Naive B cell (primary cell): Measurements from ENCODE around the gene PEAK3. TPM values are rescaled to one million over a fixed set of nuclear protein-coding genes. Genes with fewer than 3 reads are reported as not detected.

Source experiments
- ATAC-seq, 2 donors: fragments of 150-1000 bp; cut with Tn5 transposase; 2 replicates each; pipeline ENCODE4 v1.10.0; 2021; ENCODE audit warnings: low read depth in 2 of 2, mild to moderate bottlenecking in 2 of 2, moderate library complexity in 2 of 2
- DNase-seq: peaks from one replicate; pipeline ENCODE4 v3.0.0; 2022
- H3K27ac Mint-ChIP-seq, 6 donors: one replicate each; pipeline ENCODE4 v1.8.0; 2020 to 2022; ENCODE audit warnings: mild to moderate bottlenecking in 6 of 6, mixed read lengths in 6 of 6, moderate library complexity in 5 of 6, inconsistent platforms in 2 of 6
- H3K27me3 Mint-ChIP-seq, 3 donors: one replicate each; pipeline ENCODE4 v1.8.0; 2021 to 2022; ENCODE audit warnings: mixed read lengths in 3 of 3, mild to moderate bottlenecking in 1 of 3
- H3K36me3 Mint-ChIP-seq, 2 donors: one replicate each; pipeline ENCODE4 v1.8.0; 2020 to 2022; ENCODE audit warnings: mixed read lengths in 2 of 2, inconsistent platforms in 1 of 2, mild to moderate bottlenecking in 1 of 2
- H3K4me1 Mint-ChIP-seq, 3 donors: one replicate each; pipeline ENCODE4 v1.8.0; 2020 to 2022; ENCODE audit warnings: mixed read lengths in 3 of 3, inconsistent platforms in 1 of 3, mild to moderate bottlenecking in 1 of 3, moderate library complexity in 1 of 3
- H3K4me3 Mint-ChIP-seq, 8 donors: one replicate each; pipeline ENCODE4 v1.8.0; 2020 to 2022; ENCODE audit warnings: mild to moderate bottlenecking in 8 of 8, mixed read lengths in 8 of 8, moderate library complexity in 8 of 8, inconsistent platforms in 2 of 8
- H3K9me3 Mint-ChIP-seq, 7 donors: one replicate each; pipeline ENCODE4 v1.8.0; 2020 to 2022; ENCODE audit warnings: mixed read lengths in 7 of 7, mild to moderate bottlenecking in 5 of 7, inconsistent platforms in 2 of 7, moderate library complexity in 1 of 7
- polyA plus RNA-seq, 6 donors: library from polyadenylated mRNA; unstranded; fragments of 300-500 nt; fragmentation: Illumina TruSeq; gene quantifications; one replicate each; pipeline ENCODE4 v1.2.3, GENCODE V29; 2021; ENCODE audit warnings: low read depth in 6 of 6

The PEAK3 gene
- polyA plus RNA-seq, 6 donors from 2014 or later: 0.30 to 1.0 (median 0.49) TPM; not detected in 1

GRCh38 chr19:2246801-2247361 is 35.1 kb downstream of the PEAK3 start:
- H3K27me3 Mint-ChIP-seq: peaks cover 0 to 6% (median 0%) of the 10 kb centered on the region in 3 donors
- peaks cover 0 to 7% of the 10 kb centered on the region in 2 donors for H3K36me3 Mint-ChIP-seq
- H3K4me3 Mint-ChIP-seq: no peak overlapping the region
- peaks cover 8 to 10% (median 8%) of the 10 kb centered on the region in 3 donors for H3K4me1 Mint-ChIP-seq
- no peak for DNase-seq
- no peak overlapping the region for H3K27ac Mint-ChIP-seq
- ATAC-seq: no peak
- no peaks in the 10 kb centered on the region for H3K9me3 Mint-ChIP-seq

- no peak for DNase-seq
- Mint-ChIP-seq H3K27ac (no peak overlapping the region), H3K4me1 (peaks cover 13 to 17% (median 16%) of the 10 kb centered on the region in 3 donors), H3K9me3 (no peaks in the 10 kb centered on the region), H3K4me3 (peak overlapping the region in 1 of 8 donors; percentile 60), H3K36me3 (peaks cover 0 to 7% of the 10 kb centered on the region in 2 donors), H3K27me3 (peaks cover 0 to 5% (median 0%) of the 10 kb centered on the region in 3 donors)
- no peak for ATAC-seq
Observed at GRCh38 chr19:2246014-2246620, 35.9 kb downstream of the PEAK3 start.

GRCh38 chr19:2245273-2245672 is 36.7 kb downstream of the PEAK3 start:
- peaks cover 0 to 7% of the 10 kb centered on the region in 2 donors for H3K36me3 Mint-ChIP-seq
- no peak overlapping the region for H3K27ac Mint-ChIP-seq
- DNase-seq: no peak

GRCh38 chr19:2244486-2244885 is 37.5 kb downstream of the PEAK3 start:
- Mint-ChIP-seq H3K27ac (no peak overlapping the region), H3K27me3 (peaks cover 0 to 5% (median 0%) of the 10 kb centered on the region in 3 donors), H3K4me3 (no peak overlapping the region), H3K36me3 (peaks cover 0 to 7% of the 10 kb centered on the region in 2 donors), H3K9me3 (no peaks in the 10 kb centered on the region), H3K4me1 (peaks cover 28 to 30% (median 29%) of the 10 kb centered on the region in 3 donors)
- DNase-seq (no peak), ATAC-seq (no peak)

More at GRCh38 chr19:2245273-2245672, 36.7 kb downstream of the PEAK3 start:
- Mint-ChIP-seq H3K27me3 (peaks cover 0 to 5% (median 0%) of the 10 kb centered on the region in 3 donors), H3K4me1 (peaks cover 20 to 24% (median 22%) of the 10 kb centered on the region in 3 donors), H3K9me3 (no peaks in the 10 kb centered on the region), H3K4me3 (no peak overlapping the region)
- no peak for ATAC-seq

GRCh38 chr19:2244125-2244411 is 37.9 kb downstream of the PEAK3 start:
- H3K27ac Mint-ChIP-seq: no peak overlapping the region
- H3K36me3 Mint-ChIP-seq: peaks cover 0 to 7% of the 10 kb centered on the region in 2 donors
- ATAC-seq (no peak), DNase-seq (no peak)
- no peak overlapping the region for H3K4me3 Mint-ChIP-seq
- peaks cover 32 to 34% (median 32%) of the 10 kb centered on the region in 3 donors for H3K4me1 Mint-ChIP-seq
- no peaks in the 10 kb centered on the region for H3K9me3 Mint-ChIP-seq
- peaks cover 0 to 5% (median 0%) of the 10 kb centered on the region in 3 donors for H3K27me3 Mint-ChIP-seq

GRCh38 chr19:2243274-2244124 is 38.5 kb downstream of the PEAK3 start:
- Mint-ChIP-seq H3K36me3 (peaks cover 0 to 7% of the 10 kb centered on the region in 2 donors), H3K27ac (no peak overlapping the region), H3K4me1 (peaks cover 36 to 40% (median 38%) of the 10 kb centered on the region in 3 donors), H3K4me3 (no peak overlapping the region), H3K27me3 (peaks cover 0 to 2% (median 0%) of the 10 kb centered on the region in 3 donors), H3K9me3 (no peaks in the 10 kb centered on the region)
- DNase-seq (no peak), ATAC-seq (no peak)

GRCh38 chr19:2242816-2243215 is 39.2 kb downstream of the PEAK3 start:
- ATAC-seq (no peak), DNase-seq (no peak)
- Mint-ChIP-seq H3K36me3 (peaks cover 0 to 7% of the 10 kb centered on the region in 2 donors), H3K9me3 (no peaks in the 10 kb centered on the region), H3K4me1 (peaks cover 40 to 47% (median 45%) of the 10 kb centered on the region in 3 donors), H3K27ac (peak overlapping the region in 1 of 6 donors; percentile 28), H3K4me3 (no peak overlapping the region), H3K27me3 (no peaks in the 10 kb centered on the region)

- Mint-ChIP-seq H3K36me3 (peaks cover 0 to 7% of the 10 kb centered on the region in 2 donors), H3K4me3 (peak overlapping the region in 1 of 8 donors; percentile 70), H3K27me3 (no peaks in the 10 kb centered on the region), H3K4me1 (peaks cover 43 to 53% (median 50%) of the 10 kb centered on the region in 3 donors), H3K27ac (peak overlapping the region in 1 of 6 donors; percentile 89), H3K9me3 (no peaks in the 10 kb centered on the region)
- no peak for ATAC-seq
- no peak for DNase-seq
Observed at GRCh38 chr19:2242092-2242537, 39.9 kb downstream of the PEAK3 start.

- ATAC-seq: no peak
- peak overlapping the region in 3 of 6 donors; percentile 61 to 98 (median 87) for H3K27ac Mint-ChIP-seq
Observed at GRCh38 chr19:2240881-2241760, 40.9 kb downstream of the PEAK3 start.

GRCh38 chr19:2239771-2240770 is 41.9 kb downstream of the PEAK3 start:
- Mint-ChIP-seq H3K4me1 (peaks cover 52 to 65% (median 59%) of the 10 kb centered on the region in 3 donors), H3K27me3 (no peaks in the 10 kb centered on the region), H3K36me3 (no peaks in the 10 kb centered on the region), H3K9me3 (peaks cover 0 to 4% (median 0%) of the 10 kb centered on the region in 7 donors), H3K4me3 (peak overlapping the region; percentile 75 to 99 (median 92)), H3K27ac (peak overlapping the region; percentile 76 to 98 (median 88))
- DNase-seq (no peak), ATAC-seq (no peak)

More at GRCh38 chr19:2240881-2241760, 40.9 kb downstream of the PEAK3 start:
- no peaks in the 10 kb centered on the region for H3K27me3 Mint-ChIP-seq
- H3K9me3 Mint-ChIP-seq: peaks cover 0 to 4% (median 0%) of the 10 kb centered on the region in 7 donors
- H3K4me1 Mint-ChIP-seq: peaks cover 51 to 58% (median 56%) of the 10 kb centered on the region in 3 donors
- peak overlapping the region in 6 of 8 donors; percentile 53 to 93 (median 80) for H3K4me3 Mint-ChIP-seq
- DNase-seq: no peak
- H3K36me3 Mint-ChIP-seq: peaks cover 0 to 7% of the 10 kb centered on the region in 2 donors

GRCh38 chr19:2239173-2239572 is 42.8 kb downstream of the PEAK3 start:
- DNase-seq (no peak), ATAC-seq (no peak)
- peak overlapping the region in 5 of 6 donors; percentile 62 to 98 (median 90) for H3K27ac Mint-ChIP-seq
- H3K27me3 Mint-ChIP-seq: no peaks in the 10 kb centered on the region
- peak overlapping the region; percentile 75 to 100 (median 94) for H3K4me3 Mint-ChIP-seq
- H3K9me3 Mint-ChIP-seq: peaks cover 0 to 4% (median 0%) of the 10 kb centered on the region in 7 donors
- H3K4me1 Mint-ChIP-seq: peaks cover 56 to 74% (median 68%) of the 10 kb centered on the region in 3 donors
- no peaks in the 10 kb centered on the region for H3K36me3 Mint-ChIP-seq

- Mint-ChIP-seq H3K27me3 (no peaks in the 10 kb centered on the region), H3K4me1 (peaks cover 57 to 80% (median 73%) of the 10 kb centered on the region in 3 donors)
Observed at GRCh38 chr19:2237869-2238153, 44.2 kb downstream of the PEAK3 start.

More at GRCh38 chr19:2237869-2238153, 44.2 kb downstream of the PEAK3 start:
- ATAC-seq (no peak), DNase-seq (no peak)
- Mint-ChIP-seq H3K4me3 (peak overlapping the region; percentile 75 to 100 (median 96)), H3K27ac (peak overlapping the region; percentile 38 to 98 (median 91)), H3K9me3 (peaks cover 0 to 4% (median 0%) of the 10 kb centered on the region in 7 donors), H3K36me3 (no peaks in the 10 kb centered on the region)
